ENCODE data around the gene TIMM10B. TPM values are rescaled to one million over a fixed set of nuclear protein-coding genes. Genes with fewer than 3 reads are reported as not detected.

Gene TIMM10B
- total and polyA plus RNA-seq, 2 donors (not counting 1 experiment from before 2014, with no cell fraction given) = 40.9 to 47.4 TPM

DNA sequence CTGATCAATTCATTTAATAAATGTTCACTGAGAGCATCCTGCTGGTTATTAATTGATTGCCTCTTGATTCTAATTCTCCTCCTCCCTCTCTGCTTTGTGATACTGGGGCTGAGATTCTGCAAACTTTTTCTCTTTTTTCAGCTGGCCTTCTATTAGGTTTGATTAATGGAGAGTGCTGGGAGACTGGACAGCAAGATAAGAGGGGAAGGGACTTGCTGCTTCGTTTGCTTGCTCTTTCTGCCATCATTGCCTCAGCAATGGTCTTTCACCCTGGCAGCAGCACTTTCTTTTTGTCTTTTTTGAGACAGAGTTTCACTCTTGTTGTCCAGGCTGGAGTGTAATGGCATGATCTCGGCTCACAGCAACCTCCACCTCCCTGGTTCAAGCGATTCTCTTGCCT is 22.9 kb downstream of the TIMM10B start:
- Histone ChIP-seq H4K20me1 (ENCODE audit: control insufficient read depth, extremely low read depth, insufficient read depth, low read length) (no peaks in the 10 kb centered on the region), H3K79me2 (ENCODE audit: control insufficient read depth, insufficient read depth, low read length) (no peaks in the 10 kb centered on the region), H3K4me1 (ENCODE audit: control insufficient read depth, extremely low read depth, insufficient read depth, low read length) (no peaks in the 10 kb centered on the region), H2AFZ (ENCODE audit: low read length) (no peak overlapping the region), H3K4me3 (replicated peaks in 1 of 4; ENCODE audit: control extremely low read depth in 1 of 4, insufficient read depth in 1 of 4, low read depth in 3 of 4, low read length in 4 of 4) (no peak overlapping the region), H3K9me3 (ENCODE audit: control insufficient read depth, insufficient read depth, low read depth, low read length) (no peaks in the 10 kb centered on the region), H3K36me3 (ENCODE audit: control insufficient read depth, insufficient read depth, low read length) (peaks cover 4% of the 10 kb centered on the region), H3K27me3 (ENCODE audit: control insufficient read depth, insufficient read depth, low read length) (no peaks in the 10 kb centered on the region), H3K4me2 (ENCODE audit: extremely low read depth, insufficient read depth, low read length) (no peak overlapping the region), H3K27ac (ENCODE audit: insufficient read depth, low read length) (no peak overlapping the region), H3K9ac (ENCODE audit: insufficient read depth, low read length) (no peak overlapping the region)
- TF ChIP-seq EZH2 (IDR thresholded peaks at IDR 0.05; ENCODE audit: low read length, missing control alignments) = no peak
- no peak for DNase-seq (ENCODE audit: low read depth in 2 of 2)

DNA sequence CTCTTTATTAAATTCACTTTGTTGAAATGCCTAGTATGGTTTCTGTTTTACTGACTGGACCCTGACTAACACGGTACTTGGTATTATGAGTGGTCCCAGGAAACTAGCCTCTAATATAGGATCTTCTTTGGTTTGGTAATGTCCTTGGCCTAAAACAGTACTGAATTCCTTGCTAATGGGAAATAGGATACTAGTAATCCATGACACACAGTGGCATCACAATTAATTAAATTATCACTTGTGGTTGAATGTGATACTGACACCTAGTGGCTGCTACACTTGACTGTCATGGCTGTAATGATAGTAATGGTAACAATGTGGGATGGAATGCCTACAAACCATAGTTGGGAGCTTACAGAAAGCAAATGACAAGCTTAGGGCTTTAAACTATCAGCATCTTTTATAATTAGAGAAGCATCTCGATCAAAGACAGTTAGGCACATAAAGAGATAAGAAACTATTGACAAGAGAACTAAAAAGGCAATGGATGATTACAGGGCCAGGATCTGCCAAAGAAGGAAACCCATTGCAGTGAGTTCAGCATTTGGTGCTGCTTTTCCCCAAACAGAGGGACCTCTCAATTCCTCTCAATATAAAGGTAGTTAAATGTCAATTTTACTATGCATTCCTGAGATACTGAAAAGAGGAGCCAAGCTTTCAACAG is 24.4 kb downstream of the TIMM10B start:
- Histone ChIP-seq H3K4me2 (ENCODE audit: extremely low read depth, insufficient read depth, low read length) (no peak overlapping the region), H3K36me3 (ENCODE audit: control insufficient read depth, insufficient read depth, low read length) (peaks cover 4% of the 10 kb centered on the region), H3K9ac (ENCODE audit: insufficient read depth, low read length) (no peak overlapping the region), H3K79me2 (ENCODE audit: control insufficient read depth, insufficient read depth, low read length) (no peaks in the 10 kb centered on the region), H3K9me3 (ENCODE audit: control insufficient read depth, insufficient read depth, low read depth, low read length) (no peaks in the 10 kb centered on the region), H4K20me1 (ENCODE audit: control insufficient read depth, extremely low read depth, insufficient read depth, low read length) (no peaks in the 10 kb centered on the region), H3K4me3 (replicated peaks in 1 of 4; ENCODE audit: control extremely low read depth in 1 of 4, insufficient read depth in 1 of 4, low read depth in 3 of 4, low read length in 4 of 4) (no peak overlapping the region), H2AFZ (ENCODE audit: low read length) (no peak overlapping the region), H3K4me1 (ENCODE audit: control insufficient read depth, extremely low read depth, insufficient read depth, low read length) (no peaks in the 10 kb centered on the region), H3K27me3 (ENCODE audit: control insufficient read depth, insufficient read depth, low read length) (no peaks in the 10 kb centered on the region), H3K27ac (ENCODE audit: insufficient read depth, low read length) (no peak overlapping the region)
- DNase-seq (ENCODE audit: low read depth in 2 of 2) = peak; percentile 74 to 82
- TF ChIP-seq, protein P1, sequence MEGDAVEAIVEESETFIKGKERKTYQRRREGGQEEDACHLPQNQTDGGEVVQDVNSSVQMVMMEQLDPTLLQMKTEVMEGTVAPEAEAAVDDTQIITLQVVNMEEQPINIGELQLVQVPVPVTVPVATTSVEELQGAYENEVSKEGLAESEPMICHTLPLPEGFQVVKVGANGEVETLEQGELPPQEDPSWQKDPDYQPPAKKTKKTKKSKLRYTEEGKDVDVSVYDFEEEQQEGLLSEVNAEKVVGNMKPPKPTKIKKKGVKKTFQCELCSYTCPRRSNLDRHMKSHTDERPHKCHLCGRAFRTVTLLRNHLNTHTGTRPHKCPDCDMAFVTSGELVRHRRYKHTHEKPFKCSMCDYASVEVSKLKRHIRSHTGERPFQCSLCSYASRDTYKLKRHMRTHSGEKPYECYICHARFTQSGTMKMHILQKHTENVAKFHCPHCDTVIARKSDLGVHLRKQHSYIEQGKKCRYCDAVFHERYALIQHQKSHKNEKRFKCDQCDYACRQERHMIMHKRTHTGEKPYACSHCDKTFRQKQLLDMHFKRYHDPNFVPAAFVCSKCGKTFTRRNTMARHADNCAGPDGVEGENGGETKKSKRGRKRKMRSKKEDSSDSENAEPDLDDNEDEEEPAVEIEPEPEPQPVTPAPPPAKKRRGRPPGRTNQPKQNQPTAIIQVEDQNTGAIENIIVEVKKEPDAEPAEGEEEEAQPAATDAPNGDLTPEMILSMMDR (conservative IDR thresholded peaks at IDR 0.05 in 1 of 2, IDR thresholded peaks at IDR 0.05 in 1 of 2; ENCODE audit: low read depth in 1 of 2, low read length in 2 of 2) = peak; percentile 52 to 69
- TF ChIP-seq EZH2 (IDR thresholded peaks at IDR 0.05; ENCODE audit: low read length, missing control alignments) = no peak

DNA sequence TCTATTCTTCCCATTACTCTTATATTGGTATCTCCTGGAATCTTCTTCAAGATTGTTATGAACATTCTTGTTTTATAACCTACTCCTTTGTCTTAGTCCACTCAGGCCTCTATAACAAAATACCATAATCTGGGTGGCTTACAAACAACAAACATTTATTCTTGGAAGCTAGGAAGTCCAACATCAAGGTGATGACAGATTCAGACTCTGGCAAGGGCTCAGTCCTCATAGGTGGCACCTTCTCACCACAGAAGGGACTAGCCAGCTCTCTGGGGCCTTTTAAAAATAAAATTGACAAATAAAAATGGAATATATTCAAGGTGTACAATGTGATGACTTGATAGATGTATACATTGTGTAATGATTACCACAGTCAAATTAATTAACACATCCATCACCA is 35.6 kb downstream of the TIMM10B start:
- Histone ChIP-seq H3K36me3 (ENCODE audit: control insufficient read depth, insufficient read depth, low read length) (no peaks in the 10 kb centered on the region), H3K27ac (ENCODE audit: insufficient read depth, low read length) (no peak overlapping the region)

More for the DNA sequence above, 35.6 kb downstream of the TIMM10B start:
- no peak overlapping the region for H2AFZ ChIP-seq (ENCODE audit: low read length)
- no peaks in the 10 kb centered on the region for H3K79me2 ChIP-seq (ENCODE audit: control insufficient read depth, insufficient read depth, low read length)
- H3K9me3 ChIP-seq (ENCODE audit: control insufficient read depth, insufficient read depth, low read depth, low read length) = no peaks in the 10 kb centered on the region
- no peak for DNase-seq (ENCODE audit: low read depth in 2 of 2)
- no peaks in the 10 kb centered on the region for H4K20me1 ChIP-seq (ENCODE audit: control insufficient read depth, extremely low read depth, insufficient read depth, low read length)
- H3K4me2 ChIP-seq (ENCODE audit: extremely low read depth, insufficient read depth, low read length) = no peak overlapping the region
- no peak overlapping the region for H3K9ac ChIP-seq (ENCODE audit: insufficient read depth, low read length)
- H3K4me1 ChIP-seq (ENCODE audit: control insufficient read depth, extremely low read depth, insufficient read depth, low read length) = no peaks in the 10 kb centered on the region
- TF ChIP-seq EZH2 (IDR thresholded peaks at IDR 0.05; ENCODE audit: low read length, missing control alignments) = no peak
- TF ChIP-seq, protein P1 (conservative IDR thresholded peaks at IDR 0.05 in 1 of 2, IDR thresholded peaks at IDR 0.05 in 1 of 2; ENCODE audit: low read depth in 1 of 2, low read length in 2 of 2) = no peak
- H3K4me3 ChIP-seq (replicated peaks in 1 of 4; ENCODE audit: control extremely low read depth in 1 of 4, insufficient read depth in 1 of 4, low read depth in 3 of 4, low read length in 4 of 4) = no peak overlapping the region
- no peaks in the 10 kb centered on the region for H3K27me3 ChIP-seq (ENCODE audit: control insufficient read depth, insufficient read depth, low read length)

Measured in fibroblast of lung (primary cell).